ENCODE results near the gene TAAR6.

- TF ChIP-seq POLR2A (IDR thresholded peaks at IDR 0.05; ENCODE audit: extremely low read depth, insufficient read length) (no peak), CTCF (IDR thresholded peaks at IDR 0.05; ENCODE audit: low read depth, low read length) (no peak), MYC (IDR thresholded peaks at IDR 0.05; ENCODE audit: low read depth, low read length) (no peak)
These were observed 26.1 kb downstream of the TAAR6 start for GRCh38 chr6:132596201-132596600.

Measured in NB4 (cell line).